Calu3 (cell line): Measurements from ENCODE around the gene IGFBP4. TPM values are rescaled to one million over a fixed set of nuclear protein-coding genes. Genes with fewer than 3 reads are reported as not detected.

Experiments used
- BruUV-seq: library from RNA; stranded (reverse); fragments of 400-500 nt; replicated peaks from 2 replicates; lab custom pipeline; 2021; lab: Mats Ljungman, UMichigan
- CTCF ChIA-PET: fragments of 300-600 bp; sonication (Branson Sonifier 250); formaldehyde crosslinking; loops from one replicate; lab custom pipeline; 2022; ENCODE audit warnings: antibody characterized with exemption; lab: Charles Lee
- DNase-seq: peaks from one replicate; pipeline ENCODE4 v3.0.0; 2022
- H3K27ac Mint-ChIP-seq: one replicate; pipeline ENCODE4 v1.8.0; 2022; ENCODE audit warnings: mixed read lengths; ENCODE audit not compliant: unreplicated experiment
- H3K27me3 Mint-ChIP-seq: one replicate; pipeline ENCODE4 v1.8.0; 2022; ENCODE audit warnings: mixed read lengths; ENCODE audit not compliant: unreplicated experiment
- H3K36me3 Mint-ChIP-seq: one replicate; pipeline ENCODE4 v1.8.0; 2022; ENCODE audit warnings: mild to moderate bottlenecking, moderate library complexity, mixed read lengths; ENCODE audit not compliant: insufficient read depth, unreplicated experiment
- H3K4me1 Mint-ChIP-seq: one replicate; pipeline ENCODE4 v1.8.0; 2022; ENCODE audit warnings: mild to moderate bottlenecking, low read depth, mixed read lengths; ENCODE audit not compliant: unreplicated experiment
- H3K4me3 Mint-ChIP-seq: one replicate; pipeline ENCODE4 v1.8.0; 2022; ENCODE audit warnings: mild to moderate bottlenecking, low read depth, moderate library complexity, mixed read lengths; ENCODE audit not compliant: unreplicated experiment
- H3K9me3 Mint-ChIP-seq: one replicate; pipeline ENCODE4 v1.8.0; 2022; ENCODE audit warnings: low read depth, mixed read lengths; ENCODE audit not compliant: unreplicated experiment
- CTCF ChIP-seq: fragments of 200-600 bp; IDR thresholded peaks from one replicate; pipeline ENCODE4 v1.8.0; 2022; ENCODE audit warnings: antibody characterized with exemption; ENCODE audit not compliant: unreplicated experiment
- intact Hi-C: fragments of 100-400 bp; cut with micrococcal nuclease; formaldehyde crosslinking; loops from one replicate; pipeline ENCODE4 v1.10.0; 2022; ENCODE audit not compliant: unreplicated experiment
- total RNA-seq: library from RNA; stranded (reverse); gene quantifications from 2 replicates; pipeline ENCODE4 v1.2.3, GENCODE V29; 2022

The IGFBP4 gene
- total RNA-seq, 1 experiment from 2014 or later, result 33.9 TPM

GRCh38 chr17:40470932-40471828, 27.9 kb downstream of the IGFBP4 start:
- BruUV-seq, result no TSS peak
- TF ChIP-seq CTCF, result no peak
- no peaks in the 10 kb centered on the region for H3K9me3 Mint-ChIP-seq
- intact Hi-C loops, result loop anchor here (5.0 kb wide), 1 partner anchor 331 kb away; no protein-coding TSS in a partner anchor
- H3K27me3 Mint-ChIP-seq, result peaks cover 93% of the 10 kb centered on the region
- no peak overlapping the region for H3K4me3 Mint-ChIP-seq
- H3K36me3 Mint-ChIP-seq, result peaks cover 3% of the 10 kb centered on the region
- CTCF ChIA-PET, result interaction anchor here (0.5 to 53.1 kb wide), 15 partner anchors 7 to 691 kb away, joined by 3 to 4142 read pairs (median 4); partner anchors contain the start of genes CCR7, IGFBP4, PSMD3 and TOP2A
- no peak overlapping the region for H3K27ac Mint-ChIP-seq
- H3K4me1 Mint-ChIP-seq, result no peaks in the 10 kb centered on the region
- DNase-seq, result peak; percentile 57

GRCh38 chr17:40471846-40472732, 28.8 kb downstream of the IGFBP4 start:
- Mint-ChIP-seq H3K9me3 (no peaks in the 10 kb centered on the region), H3K27ac (no peak overlapping the region), H3K27me3 (peaks cover 84% of the 10 kb centered on the region), H3K36me3 (peaks cover 6% of the 10 kb centered on the region), H3K4me1 (no peaks in the 10 kb centered on the region), H3K4me3 (no peak overlapping the region)
- CTCF ChIA-PET, result interaction anchor here (0.5 to 53.1 kb wide), 16 partner anchors 6 to 1258 kb away, joined by 3 to 4142 read pairs (median 4); partner anchors contain the start of genes CCR7, ERBB2, IGFBP4 and PSMD3
- intact Hi-C loops, result loop anchor here (5.0 kb wide), 1 partner anchor 330 kb away; no protein-coding TSS in a partner anchor
- DNase-seq, result no peak
- BruUV-seq, result no TSS peak
- no peak for TF ChIP-seq CTCF

- no peaks in the 10 kb centered on the region for H3K4me1 Mint-ChIP-seq
- DNase-seq, result peak; percentile 76
- H3K9me3 Mint-ChIP-seq, result no peaks in the 10 kb centered on the region
- peaks cover 6% of the 10 kb centered on the region for H3K36me3 Mint-ChIP-seq
- peaks cover 76% of the 10 kb centered on the region for H3K27me3 Mint-ChIP-seq
- no TSS peak for BruUV-seq
- intact Hi-C loops, result loop anchor here (5.0 kb wide), 1 partner anchor 329 kb away; no protein-coding TSS in a partner anchor
- no peak for TF ChIP-seq CTCF
- H3K4me3 Mint-ChIP-seq, result no peak overlapping the region
- H3K27ac Mint-ChIP-seq, result no peak overlapping the region
- CTCF ChIA-PET, result interaction anchor here (0.5 to 53.1 kb wide), 8 partner anchors 5 to 773 kb away, joined by 3 to 4142 read pairs (median 116); partner anchors contain the start of genes CCR7, ERBB2, IGFBP4 and TOP2A
Measured at GRCh38 chr17:40472733-40473452, 29.6 kb downstream of the IGFBP4 start.
